GM19372 (cell line): Measurements from ENCODE around the gene LRRN2.

ENCODE experiments used
- ATAC-seq: cut with Tn5 transposase; IDR thresholded peaks from one replicate; pipeline ENCODE4 v1.9.1; 2021; ENCODE audit warnings: mild to moderate bottlenecking, low read depth, moderate library complexity; ENCODE audit not compliant: unreplicated experiment

Gene LRRN2

GRCh38 chr1:204664384-204664651, 21.2 kb downstream of the LRRN2 start:
- no peak for ATAC-seq

GRCh38 chr1:204663644-204664383, 21.7 kb downstream of the LRRN2 start:
- no peak for ATAC-seq

- ATAC-seq, result no peak
These were observed 23.0 kb downstream of the LRRN2 start for GRCh38 chr1:204662530-204662929.

GRCh38 chr1:204660509-204660908, 25.0 kb downstream of the LRRN2 start:
- ATAC-seq, result no peak

GRCh38 chr1:204659056-204659455, 26.5 kb downstream of the LRRN2 start:
- ATAC-seq, result no peak

- ATAC-seq, result no peak
These were observed 27.2 kb downstream of the LRRN2 start for GRCh38 chr1:204658295-204658694.

- no peak for ATAC-seq
These were observed 31.8 kb downstream of the LRRN2 start for GRCh38 chr1:204653590-204654340.

GRCh38 chr1:204652497-204652896, 33.0 kb downstream of the LRRN2 start:
- ATAC-seq, result no peak

- no peak for ATAC-seq
These were observed 33.6 kb downstream of the LRRN2 start for GRCh38 chr1:204651843-204652421.

GRCh38 chr1:204650911-204651570, 34.5 kb downstream of the LRRN2 start:
- ATAC-seq, result no peak

GRCh38 chr1:204649721-204650521, 35.6 kb downstream of the LRRN2 start:
- ATAC-seq, result no peak

- ATAC-seq, result no peak
These were observed 37.0 kb downstream of the LRRN2 start for GRCh38 chr1:204648576-204648975.

GRCh38 chr1:204647805-204648153, 37.8 kb downstream of the LRRN2 start:
- ATAC-seq, result no peak

GRCh38 chr1:204647114-204647804, 38.3 kb downstream of the LRRN2 start:
- ATAC-seq, result no peak

- ATAC-seq, result no peak
These were observed 39.9 kb downstream of the LRRN2 start for GRCh38 chr1:204645666-204646065.

GRCh38 chr1:204645251-204645650, 40.3 kb downstream of the LRRN2 start:
- no peak for ATAC-seq

- ATAC-seq, result no peak
These were observed 42.0 kb downstream of the LRRN2 start for GRCh38 chr1:204643503-204643902.

GRCh38 chr1:204641936-204642335, 43.6 kb downstream of the LRRN2 start:
- no peak for ATAC-seq

GRCh38 chr1:204641455-204641854, 44.1 kb downstream of the LRRN2 start:
- ATAC-seq, result no peak

GRCh38 chr1:204640578-204640977, 45.0 kb downstream of the LRRN2 start:
- ATAC-seq, result no peak
